Glutamatergic neuron (in vitro differentiated cells): ENCODE data around the gene SLC31A1. TPM values are rescaled to one million over a fixed set of nuclear protein-coding genes. Genes with fewer than 3 reads are reported as not detected.

Experiments
- DNase-seq: peaks from one replicate; pipeline ENCODE4 v3.0.0; 2022
- H3K27ac Mint-ChIP-seq: one replicate; pipeline ENCODE4 v1.8.0; 2020; ENCODE audit warnings: mild to moderate bottlenecking, mixed read lengths, inconsistent platforms; ENCODE audit not compliant: unreplicated experiment
- H3K27me3 Mint-ChIP-seq: one replicate; pipeline ENCODE4 v1.8.0; 2020; ENCODE audit warnings: mild to moderate bottlenecking, moderate library complexity, mixed read lengths, inconsistent platforms; ENCODE audit not compliant: unreplicated experiment
- H3K36me3 Mint-ChIP-seq: one replicate; pipeline ENCODE4 v1.8.0; 2020; ENCODE audit warnings: mild to moderate bottlenecking, mixed read lengths, inconsistent platforms; ENCODE audit not compliant: unreplicated experiment
- H3K4me1 Mint-ChIP-seq: one replicate; pipeline ENCODE4 v1.8.0; 2020; ENCODE audit warnings: mild to moderate bottlenecking, low read depth, mixed read lengths, inconsistent platforms; ENCODE audit not compliant: unreplicated experiment
- H3K4me3 Mint-ChIP-seq: one replicate; pipeline ENCODE4 v1.8.0; 2020; ENCODE audit warnings: mild to moderate bottlenecking, mixed read lengths, inconsistent platforms; ENCODE audit not compliant: unreplicated experiment
- H3K9me3 Mint-ChIP-seq: one replicate; pipeline ENCODE4 v1.8.0; 2020; ENCODE audit warnings: mild to moderate bottlenecking, moderate library complexity, mixed read lengths, inconsistent platforms; ENCODE audit not compliant: unreplicated experiment
- total RNA-seq: library from RNA; stranded (reverse); fragmentation: NEBNext Ultra II Directional; extraction: Animal tissue kit (Norgen Biotek cat#: 25700); gene quantifications from one replicate; pipeline ENCODE4 v1.2.1, GENCODE V29; 2021; ENCODE audit not compliant: unreplicated experiment
- TF ChIP-seq, protein P1 (sequence below): fragments of 200-600 bp; sonication (generic); IDR thresholded peaks from one replicate; pipeline ENCODE4 v1.5.0; 2021; ENCODE audit not compliant: partially characterized antibody, unreplicated experiment

SLC31A1 gene
- total RNA-seq, 1 donor from 2014 or later = 11.2 TPM

DNA sequence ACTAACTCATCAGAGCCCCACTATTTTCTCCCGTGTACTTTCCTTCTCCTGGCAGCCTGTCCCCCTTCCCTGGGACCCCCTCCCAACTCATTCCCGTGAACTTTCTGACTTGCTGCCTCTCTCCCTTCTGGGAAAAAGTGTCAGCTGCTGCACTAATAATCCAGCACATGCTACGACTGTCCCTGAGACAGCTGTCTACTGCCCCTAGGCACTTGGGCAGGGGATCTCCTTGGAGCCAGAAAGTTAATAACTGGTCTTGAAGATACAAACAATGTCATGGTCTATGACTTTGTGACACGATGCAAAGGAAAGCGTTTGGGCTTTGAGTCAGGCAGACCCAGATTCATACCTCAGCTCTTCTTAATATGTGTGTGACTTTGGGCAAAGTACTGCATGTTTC lies 91.9 kb downstream of the SLC31A1 start:
- H3K36me3 Mint-ChIP-seq = no peaks in the 10 kb centered on the region
- no peak overlapping the region for H3K4me3 Mint-ChIP-seq
- TF ChIP-seq, protein P1, sequence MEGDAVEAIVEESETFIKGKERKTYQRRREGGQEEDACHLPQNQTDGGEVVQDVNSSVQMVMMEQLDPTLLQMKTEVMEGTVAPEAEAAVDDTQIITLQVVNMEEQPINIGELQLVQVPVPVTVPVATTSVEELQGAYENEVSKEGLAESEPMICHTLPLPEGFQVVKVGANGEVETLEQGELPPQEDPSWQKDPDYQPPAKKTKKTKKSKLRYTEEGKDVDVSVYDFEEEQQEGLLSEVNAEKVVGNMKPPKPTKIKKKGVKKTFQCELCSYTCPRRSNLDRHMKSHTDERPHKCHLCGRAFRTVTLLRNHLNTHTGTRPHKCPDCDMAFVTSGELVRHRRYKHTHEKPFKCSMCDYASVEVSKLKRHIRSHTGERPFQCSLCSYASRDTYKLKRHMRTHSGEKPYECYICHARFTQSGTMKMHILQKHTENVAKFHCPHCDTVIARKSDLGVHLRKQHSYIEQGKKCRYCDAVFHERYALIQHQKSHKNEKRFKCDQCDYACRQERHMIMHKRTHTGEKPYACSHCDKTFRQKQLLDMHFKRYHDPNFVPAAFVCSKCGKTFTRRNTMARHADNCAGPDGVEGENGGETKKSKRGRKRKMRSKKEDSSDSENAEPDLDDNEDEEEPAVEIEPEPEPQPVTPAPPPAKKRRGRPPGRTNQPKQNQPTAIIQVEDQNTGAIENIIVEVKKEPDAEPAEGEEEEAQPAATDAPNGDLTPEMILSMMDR = no peak
- H3K4me1 Mint-ChIP-seq = peaks cover 5% of the 10 kb centered on the region
- peaks cover 2% of the 10 kb centered on the region for H3K27me3 Mint-ChIP-seq
- no peak for DNase-seq
- no peaks in the 10 kb centered on the region for H3K9me3 Mint-ChIP-seq
- no peak overlapping the region for H3K27ac Mint-ChIP-seq

Other genes with a start within 250 kb of the SLC31A1 start
- gene ZNF883, start 209.4 kb upstream of the SLC31A1 start, total RNA-seq = 18.4 TPM
- gene ZFP37, start 164.8 kb upstream of the SLC31A1 start, total RNA-seq = 7.9 TPM
- 1.6 TPM for gene SLC31A2, start 70.5 kb upstream of the SLC31A1 start, total RNA-seq
- gene FKBP15, start 267 bp upstream of the SLC31A1 start, total RNA-seq = 18.2 TPM
- gene CDC26, start 54.0 kb downstream of the SLC31A1 start, total RNA-seq = 13.4 TPM
- gene PRPF4, start 54.1 kb downstream of the SLC31A1 start, total RNA-seq = 21.9 TPM
- gene RNF183, start 81.8 kb downstream of the SLC31A1 start, total RNA-seq = not detected
- 1.3 TPM for gene WDR31, start 118.7 kb downstream of the SLC31A1 start, total RNA-seq
- gene BSPRY, start 128.0 kb downstream of the SLC31A1 start, total RNA-seq = not detected
- 7.2 TPM for gene HDHD3, start 155.4 kb downstream of the SLC31A1 start, total RNA-seq
- 39.0 TPM for gene ALAD, start 179.7 kb downstream of the SLC31A1 start, total RNA-seq
- gene POLE3, start 189.1 kb downstream of the SLC31A1 start, total RNA-seq = 22.3 TPM
- 0.47 TPM for gene C9orf43, start 189.2 kb downstream of the SLC31A1 start, total RNA-seq
- 18.9 TPM for gene RGS3, start 242.2 kb downstream of the SLC31A1 start, total RNA-seq